Renal cortex interstitium (tissue), 15 donors: Measurements from ENCODE around the gene ABCC4. TPM values are rescaled to one million over a fixed set of nuclear protein-coding genes. Genes with fewer than 3 reads are reported as not detected.

Experiments
- DNase-seq, 11 donors: peaks; one replicate each; pipeline ENCODE4 v3.0.0-alpha.2; 2013; ENCODE audit warnings: low read depth in 9 of 11, low spot score in 4 of 11; ENCODE audit errors: extremely low read depth in 1 of 11
- long read RNA-seq, 16 experiments: transcript quantifications; one replicate each; lab custom pipeline, GENCODE V29; 2026
- polyA plus RNA-seq, 3 donors: library from polyadenylated mRNA; unstranded; fragments of 120-200 nt; gene quantifications; one replicate each; pipeline ENCODE4 v1.2.1, GENCODE V29; 2013; ENCODE audit not compliant: insufficient read length in 3 of 3

The ABCC4 gene
- 10 to 100 TPM; 17.5 to 25.1 (median 22.7) TPM for polyA plus RNA-seq
- long read RNA-seq, donor 1, full-length matches to known transcripts: 1 of 1 reads
- long read RNA-seq, donor 1, partial matches to known transcripts: 0 of 1 reads
- long read RNA-seq, donor 1, other reads (novel, unspliced or antisense): 0 of 1 reads
- long read RNA-seq, donor 2: 0 reads
- long read RNA-seq, donor 3, full-length matches to known transcripts: 3 of 3 reads
- long read RNA-seq, donor 3, partial matches to known transcripts: 0 of 3 reads
- long read RNA-seq, donor 3, other reads (novel, unspliced or antisense): 0 of 3 reads
- long read RNA-seq, donor 4, full-length matches to known transcripts: 2 of 2 reads
- long read RNA-seq, donor 4, partial matches to known transcripts: 0 of 2 reads
- long read RNA-seq, donor 4, other reads (novel, unspliced or antisense): 0 of 2 reads
- long read RNA-seq, donor 5: 0 reads
- long read RNA-seq, donor 6: 0 reads
- long read RNA-seq, donor 7: 0 reads
- long read RNA-seq, donor 8: 0 reads
- long read RNA-seq, donor 9, full-length matches to known transcripts: 1 of 1 reads
- long read RNA-seq, donor 9, partial matches to known transcripts: 0 of 1 reads
- long read RNA-seq, donor 9, other reads (novel, unspliced or antisense): 0 of 1 reads
- long read RNA-seq, donor 10: 0 reads
- long read RNA-seq, donor 11, full-length matches to known transcripts: 1 of 1 reads
- long read RNA-seq, donor 11, partial matches to known transcripts: 0 of 1 reads
- long read RNA-seq, donor 11, other reads (novel, unspliced or antisense): 0 of 1 reads
- long read RNA-seq, donor 12, partial matches to known transcripts: 0 of 1 reads
- long read RNA-seq, donor 12, other reads (novel, unspliced or antisense): 0 of 1 reads
- long read RNA-seq, donor 13: 0 reads
- long read RNA-seq, donor 14: 0 reads
- long read RNA-seq, donor 15, full-length matches to known transcripts: 3 of 3 reads
- long read RNA-seq, donor 15, partial matches to known transcripts: 0 of 3 reads
- long read RNA-seq, donor 15, other reads (novel, unspliced or antisense): 0 of 3 reads
- long read RNA-seq, donor 16, full-length matches to known transcripts: 5 of 5 reads
- long read RNA-seq, donor 16, partial matches to known transcripts: 0 of 5 reads
- long read RNA-seq, donor 16, other reads (novel, unspliced or antisense): 0 of 5 reads

- peak in 10 of 11 donors; percentile 37 to 63 (median 54) for DNase-seq
Measured at GRCh38 chr13:95301183-95301967, at the start of gene ABCC4. Gene ABCC4 (minus strand): TSS chr13:95301451. CDS start chr13:95301314, 137 bp downstream.

GRCh38 chr13:95349267-95349666 lies 48.0 kb upstream of the ABCC4 start:
- no peak for DNase-seq

- DNase-seq: peak in 1 of 11 donors; percentile 8
Measured at GRCh38 chr13:95343944-95344343, 42.7 kb upstream of the ABCC4 start.

- DNase-seq: no peak
Measured at GRCh38 chr13:95341441-95341840, 40.2 kb upstream of the ABCC4 start.

- DNase-seq: no peak
Measured at GRCh38 chr13:95338905-95339304, 37.7 kb upstream of the ABCC4 start.

- DNase-seq: no peak
Measured at GRCh38 chr13:95337597-95337996, 36.3 kb upstream of the ABCC4 start.

- no peak for DNase-seq
Measured at GRCh38 chr13:95335667-95336066, 34.4 kb upstream of the ABCC4 start.

GRCh38 chr13:95328386-95328785 lies 27.1 kb upstream of the ABCC4 start:
- no peak for DNase-seq

GRCh38 chr13:95327190-95327589 lies 25.9 kb upstream of the ABCC4 start:
- DNase-seq: no peak

GRCh38 chr13:95326695-95327094 lies 25.4 kb upstream of the ABCC4 start:
- DNase-seq: no peak

- no peak for DNase-seq
Measured at GRCh38 chr13:95325485-95325884, 24.2 kb upstream of the ABCC4 start.

- DNase-seq: no peak
Measured at GRCh38 chr13:95323930-95324662, 22.8 kb upstream of the ABCC4 start.

GRCh38 chr13:95319551-95320274 lies 18.5 kb upstream of the ABCC4 start:
- no peak for DNase-seq

GRCh38 chr13:95317039-95317989 lies 16.1 kb upstream of the ABCC4 start:
- no peak for DNase-seq

GRCh38 chr13:95315752-95316151 lies 14.5 kb upstream of the ABCC4 start:
- DNase-seq: no peak

- no peak for DNase-seq
Measured at GRCh38 chr13:95307507-95307906, 6.3 kb upstream of the ABCC4 start.
